GM12801 (cell line): ENCODE measurements around the gene LEFTY1.

Experiments used
- TF ChIP-seq, protein P1 (sequence below): IDR thresholded peaks from one replicate; pipeline ENCODE4 v1.5.1; 2011; ENCODE audit warnings: control low read depth; ENCODE audit not compliant: insufficient read length; ENCODE audit errors: extremely low read depth

Gene LEFTY1

DNA sequence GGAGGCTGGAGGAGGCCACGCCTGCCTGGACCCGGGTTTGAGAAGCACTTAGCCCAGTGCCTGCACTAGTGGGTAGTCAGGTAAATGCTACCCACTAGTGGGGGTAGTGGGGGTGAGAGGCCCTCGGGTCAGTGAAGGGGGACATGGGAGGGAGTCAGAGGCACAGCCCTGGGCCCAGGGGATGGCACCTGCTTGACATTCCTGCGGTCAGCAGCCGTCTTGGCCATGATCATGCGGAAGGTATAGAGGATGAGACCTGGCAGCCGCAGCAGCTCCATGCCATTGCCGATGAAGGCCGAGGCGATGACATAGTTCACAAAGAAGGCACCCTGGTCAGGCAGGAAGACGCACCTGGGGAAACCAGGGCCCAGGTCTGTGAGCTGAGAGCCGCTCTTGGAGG lies 35.5 kb downstream of the LEFTY1 start:
- TF ChIP-seq, protein P1, sequence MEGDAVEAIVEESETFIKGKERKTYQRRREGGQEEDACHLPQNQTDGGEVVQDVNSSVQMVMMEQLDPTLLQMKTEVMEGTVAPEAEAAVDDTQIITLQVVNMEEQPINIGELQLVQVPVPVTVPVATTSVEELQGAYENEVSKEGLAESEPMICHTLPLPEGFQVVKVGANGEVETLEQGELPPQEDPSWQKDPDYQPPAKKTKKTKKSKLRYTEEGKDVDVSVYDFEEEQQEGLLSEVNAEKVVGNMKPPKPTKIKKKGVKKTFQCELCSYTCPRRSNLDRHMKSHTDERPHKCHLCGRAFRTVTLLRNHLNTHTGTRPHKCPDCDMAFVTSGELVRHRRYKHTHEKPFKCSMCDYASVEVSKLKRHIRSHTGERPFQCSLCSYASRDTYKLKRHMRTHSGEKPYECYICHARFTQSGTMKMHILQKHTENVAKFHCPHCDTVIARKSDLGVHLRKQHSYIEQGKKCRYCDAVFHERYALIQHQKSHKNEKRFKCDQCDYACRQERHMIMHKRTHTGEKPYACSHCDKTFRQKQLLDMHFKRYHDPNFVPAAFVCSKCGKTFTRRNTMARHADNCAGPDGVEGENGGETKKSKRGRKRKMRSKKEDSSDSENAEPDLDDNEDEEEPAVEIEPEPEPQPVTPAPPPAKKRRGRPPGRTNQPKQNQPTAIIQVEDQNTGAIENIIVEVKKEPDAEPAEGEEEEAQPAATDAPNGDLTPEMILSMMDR = no peak

GRCh38 chr1:225852413-225853124 lies 36.4 kb downstream of the LEFTY1 start:
- TF ChIP-seq, protein P1 = no peak

- TF ChIP-seq, protein P1 = no peak
Observed at GRCh38 chr1:225851805-225852204, 37.1 kb downstream of the LEFTY1 start.

DNA sequence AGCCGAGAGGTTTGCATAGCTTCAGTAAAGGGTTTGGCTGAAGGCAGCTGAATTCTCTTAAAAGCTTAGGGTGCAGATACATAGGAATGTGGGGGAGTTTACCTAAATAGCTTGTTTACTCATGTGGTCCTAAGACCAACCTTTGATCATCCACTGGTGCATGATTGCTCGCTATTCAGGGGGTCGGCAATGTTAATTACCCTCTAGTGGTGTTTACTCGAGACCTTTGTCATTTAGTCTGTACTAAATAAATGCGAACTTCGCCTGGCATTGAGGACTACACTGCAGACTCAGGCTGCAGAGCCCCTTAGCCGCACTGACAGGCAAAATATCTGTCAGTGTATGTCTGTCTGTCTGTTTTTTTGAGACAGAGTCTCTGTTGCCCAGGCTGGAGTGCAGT lies 38.6 kb downstream of the LEFTY1 start:
- TF ChIP-seq, protein P1 = no peak

DNA sequence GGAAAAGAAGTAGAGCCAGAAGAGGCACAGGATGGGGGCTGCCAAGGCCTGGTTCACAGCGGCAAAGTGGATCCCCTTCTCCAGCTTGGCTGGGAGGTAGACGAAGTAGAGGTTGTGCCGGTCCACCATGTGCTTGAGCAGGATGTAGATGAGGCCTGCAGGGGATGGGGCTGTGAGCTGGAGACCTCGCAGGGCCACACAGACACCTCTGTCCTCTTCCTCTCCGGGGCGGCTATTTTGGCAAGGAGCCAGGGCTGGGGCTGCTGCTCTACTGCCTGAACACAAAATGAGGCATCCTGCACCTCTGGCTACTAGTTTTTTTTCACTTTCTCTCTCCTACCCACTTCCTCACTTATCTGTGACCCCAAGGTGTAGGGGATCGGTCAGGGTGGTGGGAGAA lies 39.0 kb downstream of the LEFTY1 start:
- TF ChIP-seq, protein P1 = no peak

DNA sequence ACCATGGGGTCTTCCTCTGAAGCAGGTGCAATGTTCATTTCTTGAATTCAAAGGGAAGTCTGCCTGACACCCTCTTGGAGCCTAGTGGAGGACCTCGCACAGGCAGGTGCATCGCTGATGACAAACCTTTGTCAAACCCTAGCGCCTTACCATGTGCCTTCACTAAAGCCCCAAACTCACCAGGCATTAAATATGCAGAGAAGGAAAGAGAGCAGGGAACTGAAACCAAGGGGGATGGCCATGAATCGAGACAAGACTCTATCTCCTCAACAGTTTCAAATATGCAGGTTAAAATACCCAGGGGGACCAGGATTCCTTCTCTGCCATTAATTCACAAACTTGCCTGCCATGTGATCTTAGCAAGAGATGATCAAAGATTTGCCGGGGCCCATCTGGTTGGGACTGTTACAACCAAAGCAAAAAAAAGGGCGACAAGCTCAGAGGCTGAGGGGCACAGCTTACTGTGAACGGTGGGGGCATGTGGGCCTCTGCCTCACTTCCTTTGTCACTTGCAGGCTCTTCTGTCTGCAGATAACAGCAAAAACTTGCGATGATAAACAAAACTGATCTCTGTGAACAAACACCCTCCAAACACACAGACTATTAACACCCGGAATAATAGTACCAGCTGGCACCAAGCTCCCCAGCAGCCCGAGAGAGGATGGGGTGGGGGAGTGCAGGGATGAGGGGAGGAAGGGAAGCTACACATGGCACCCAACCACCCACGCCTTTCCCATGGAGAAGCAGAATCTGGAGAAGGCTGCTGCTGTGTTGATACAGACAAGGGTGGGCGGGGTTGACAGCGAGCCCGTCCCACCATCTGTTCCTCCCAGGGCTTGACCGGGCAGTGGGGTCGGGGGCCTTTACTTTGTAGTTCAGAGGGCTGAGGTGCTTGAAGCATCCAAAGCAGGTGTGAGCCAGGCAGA lies 40.7 kb downstream of the LEFTY1 start:
- TF ChIP-seq, protein P1 = no peak

GRCh38 chr1:225847610-225848009 lies 41.3 kb downstream of the LEFTY1 start:
- TF ChIP-seq, protein P1 = no peak
